Measurements from ENCODE around the gene IRF2BP2.
"Not testable (repeated sequence)": the region's sequence is repeated elsewhere in the genome, so short reads cannot be mapped to it uniquely, and the experiment has no call there.

IRF2BP2 gene

DNA sequence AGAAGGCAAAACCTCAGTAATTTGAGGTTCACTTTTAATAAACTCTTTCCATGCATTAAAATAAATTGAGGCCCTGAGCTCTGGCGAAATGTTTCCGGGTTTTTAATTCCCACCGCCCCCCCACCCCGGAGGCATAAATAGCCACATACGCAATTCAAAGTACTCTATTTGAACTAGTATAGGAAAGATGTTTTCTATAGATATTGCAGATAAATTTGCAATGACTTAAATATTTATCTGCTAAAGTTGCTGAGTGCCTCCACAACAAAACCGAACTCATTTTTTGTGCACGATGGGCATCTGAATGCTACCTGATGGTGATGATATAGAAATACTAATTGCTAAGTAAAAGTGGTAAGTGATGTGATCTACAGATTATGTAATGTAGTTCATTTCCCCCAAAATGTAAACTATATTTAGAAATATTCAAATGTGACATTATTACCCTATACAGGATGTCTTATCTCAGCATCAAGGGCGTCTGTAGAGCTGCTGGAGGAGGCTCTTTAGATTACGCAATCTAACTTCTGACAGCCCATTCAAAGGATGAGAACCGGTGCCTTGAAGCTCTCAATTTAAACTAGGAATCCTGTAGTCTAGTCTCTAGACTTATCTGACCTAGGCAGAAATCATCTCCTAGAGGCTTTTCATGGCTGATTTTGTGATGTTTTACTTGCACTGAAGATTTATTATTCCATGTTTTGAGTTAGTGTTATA is 8.5 kb downstream of the IRF2BP2 start:
- no peak for DNase-seq (ENCODE audit: low read depth in 3 of 3)

- DNase-seq (ENCODE audit: low read depth in 3 of 3): no peak
Measured at GRCh38 chr1:234600418-234601281, 9.3 kb downstream of the IRF2BP2 start.

DNA sequence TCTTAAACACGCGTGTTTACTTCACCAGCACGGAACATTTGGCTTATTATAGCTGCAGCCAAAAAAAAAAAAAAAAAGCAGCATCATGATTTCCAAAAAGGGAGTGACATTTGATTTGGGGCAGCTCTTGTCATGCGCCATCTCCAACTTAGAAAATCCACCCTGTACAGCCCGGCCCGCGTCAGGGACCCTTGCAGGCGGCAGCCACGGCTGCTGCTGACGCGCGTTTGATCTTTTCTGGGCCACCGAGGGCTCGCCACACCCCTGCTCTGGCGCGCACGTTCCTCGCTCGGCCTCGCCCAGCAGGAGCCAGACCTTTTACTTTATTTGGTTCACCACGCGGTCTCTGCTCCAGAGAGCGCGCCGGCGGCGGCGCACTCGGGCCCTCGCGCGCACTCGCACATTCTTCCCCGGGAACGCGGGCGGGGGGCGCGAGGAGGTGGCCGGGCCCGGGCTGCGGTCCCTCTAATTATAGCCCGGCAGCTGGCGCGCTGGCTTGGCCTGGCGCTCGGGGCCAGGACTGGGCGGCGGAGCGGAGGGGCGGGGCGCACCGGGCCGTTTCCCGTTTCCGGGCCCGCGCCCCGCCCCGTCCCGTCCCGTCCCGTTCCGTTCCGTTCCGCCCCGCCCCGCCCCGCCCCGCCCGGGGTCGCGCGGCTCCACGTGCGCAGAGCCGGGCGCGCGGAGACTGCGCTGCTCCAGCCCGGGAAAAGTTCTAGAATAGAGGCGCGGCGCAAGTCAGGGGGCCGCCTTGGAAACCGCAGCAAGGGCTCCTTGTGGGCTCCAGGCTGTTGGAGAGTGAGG is 10.2 kb downstream of the IRF2BP2 start:
- peak in 2 of 3 experiments; percentile 57 to 80 for DNase-seq (ENCODE audit: low read depth in 3 of 3)

- no peak for DNase-seq (ENCODE audit: low read depth in 3 of 3)
Measured at GRCh38 chr1:234598974-234599616, 10.9 kb downstream of the IRF2BP2 start.

DNA sequence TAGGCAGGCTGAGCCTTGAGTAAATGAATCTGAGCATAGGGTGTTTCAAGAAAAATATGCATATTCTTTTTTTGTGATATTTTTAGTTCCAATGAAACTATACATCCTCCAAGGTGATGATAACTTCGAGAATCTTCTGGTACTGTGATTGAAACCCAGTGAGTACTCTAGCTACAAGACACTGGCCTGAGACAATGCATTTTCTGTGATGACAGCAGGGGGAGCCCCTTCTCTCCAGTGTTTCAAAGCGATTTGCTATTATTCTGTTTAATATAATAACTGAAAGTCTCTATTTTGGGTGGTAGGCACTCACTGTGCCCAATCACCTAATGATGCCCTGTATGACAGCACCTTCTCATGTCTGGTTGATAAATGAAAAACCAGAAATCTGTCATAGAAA is 12.1 kb downstream of the IRF2BP2 start:
- DNase-seq (ENCODE audit: low read depth in 3 of 3): peak in 2 of 3 experiments; percentile 28 to 38

DNA sequence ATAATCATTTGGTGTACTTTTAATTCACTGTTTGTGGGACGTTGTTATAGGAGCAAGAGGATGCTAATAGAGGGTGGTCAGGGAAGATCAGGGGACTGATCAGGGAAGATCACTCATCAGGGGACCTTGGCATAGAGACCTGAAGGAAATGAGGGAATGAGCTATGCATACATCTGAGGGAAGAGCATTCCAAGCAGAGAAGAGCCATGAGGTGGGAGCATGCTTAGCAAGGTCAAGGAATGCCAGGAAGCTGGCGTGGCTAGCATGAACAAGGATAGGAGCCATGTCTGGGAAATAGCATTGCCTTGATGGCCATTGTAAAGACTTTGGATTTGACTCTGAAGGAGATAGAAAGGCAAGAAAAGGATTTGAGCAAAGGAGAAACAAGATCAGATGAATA is 14.1 kb downstream of the IRF2BP2 start:
- DNase-seq (ENCODE audit: low read depth in 3 of 3): no peak

DNA sequence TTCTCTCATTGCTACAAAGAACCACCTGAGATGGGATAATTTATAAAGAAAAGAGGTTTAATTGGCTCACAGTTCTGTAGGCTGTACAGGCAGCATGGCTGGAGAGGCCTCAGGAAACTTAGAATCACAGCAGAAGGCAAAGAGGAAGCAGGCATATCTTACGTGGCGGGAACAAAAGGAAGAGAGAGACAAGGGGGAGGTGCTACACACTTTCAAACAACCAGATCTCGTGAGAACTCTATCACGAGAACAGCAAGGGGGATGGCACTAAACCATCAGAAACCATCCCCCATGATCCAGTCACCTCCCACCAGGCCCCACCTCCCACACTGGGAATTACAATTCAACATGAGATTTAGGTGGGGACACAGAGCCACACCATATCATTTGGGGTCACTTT is 15.4 kb downstream of the IRF2BP2 start:
- not testable (repeated sequence) for DNase-seq (ENCODE audit: low read depth in 3 of 3)

DNA sequence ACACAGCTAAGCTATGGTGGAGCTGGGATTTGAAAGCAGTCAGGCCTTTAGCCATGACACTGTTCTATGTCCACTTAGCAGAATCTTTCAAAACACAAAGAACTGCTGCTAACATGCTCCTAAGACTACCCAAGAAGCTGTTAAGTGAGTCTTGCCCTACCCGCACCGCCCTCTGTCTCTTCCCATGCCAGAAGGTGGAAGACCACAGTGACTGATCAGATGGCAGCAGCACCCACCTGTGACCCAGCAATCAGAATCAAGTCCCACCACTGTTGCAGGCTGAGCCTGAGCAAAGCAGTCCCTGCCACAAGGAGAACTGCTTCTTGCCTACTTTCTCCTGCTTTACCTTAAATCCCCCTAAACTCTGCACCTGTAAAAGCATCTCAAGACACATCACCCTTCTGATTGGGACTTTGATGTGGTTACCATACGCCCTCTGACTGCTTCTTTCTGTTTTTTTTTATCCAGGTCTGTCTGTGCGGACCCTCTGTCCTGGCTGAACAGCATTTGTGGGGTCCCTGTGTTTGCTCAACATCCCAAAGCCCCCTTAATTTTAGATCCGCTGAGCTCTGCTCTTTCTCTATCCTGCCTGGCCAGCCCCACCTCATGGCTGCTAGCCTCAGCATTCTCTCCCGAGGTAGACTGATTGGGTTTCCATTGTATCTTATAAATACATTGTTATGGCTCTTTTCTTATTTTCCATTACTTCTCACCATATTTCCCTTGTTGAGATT is 16.0 kb downstream of the IRF2BP2 start:
- no peak for DNase-seq (ENCODE audit: low read depth in 3 of 3)

DNA sequence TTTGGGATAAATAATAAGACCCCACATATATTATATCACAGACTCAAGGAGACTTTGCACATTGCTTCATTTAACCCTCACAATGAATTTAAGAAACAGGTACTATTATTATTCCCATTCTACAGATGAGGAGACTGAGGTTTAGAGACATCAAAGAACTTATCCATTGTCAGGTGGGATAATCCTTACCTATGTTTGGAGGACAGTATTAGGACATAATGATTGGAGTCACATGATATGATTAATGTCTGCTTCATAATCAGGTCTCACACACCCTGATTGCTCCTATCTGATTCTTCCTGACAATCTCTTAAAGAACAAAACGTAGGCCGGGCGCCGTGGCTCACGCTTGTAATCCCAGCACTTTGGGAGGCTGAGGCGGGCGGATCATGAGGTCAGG is 16.9 kb downstream of the IRF2BP2 start:
- no peak for DNase-seq (ENCODE audit: low read depth in 3 of 3)

DNA sequence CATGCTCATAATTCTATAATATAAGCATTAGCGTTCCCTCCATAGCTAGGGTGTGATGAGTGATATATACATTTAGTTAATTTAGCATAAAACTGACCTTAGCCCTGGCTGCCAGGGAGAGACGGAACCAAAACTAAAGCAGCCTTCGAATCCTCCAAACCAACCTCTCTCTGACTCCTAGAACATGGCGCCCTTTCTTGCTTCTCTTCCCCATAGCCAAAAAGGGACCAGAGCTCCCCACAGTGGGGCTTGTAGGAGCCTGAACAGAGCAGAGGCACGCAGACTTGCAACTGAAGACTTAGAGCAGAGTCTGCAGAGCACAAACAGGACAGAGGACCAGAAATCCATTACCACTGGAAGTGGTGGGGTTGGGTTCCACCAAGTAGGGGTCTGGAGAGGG is 17.7 kb downstream of the IRF2BP2 start:
- no peak for DNase-seq (ENCODE audit: low read depth in 3 of 3)

GRCh38 chr1:234591131-234591530 is 18.8 kb downstream of the IRF2BP2 start:
- DNase-seq (ENCODE audit: low read depth in 3 of 3): no peak

GRCh38 chr1:234589854-234590620 is 19.9 kb downstream of the IRF2BP2 start:
- no peak for DNase-seq (ENCODE audit: low read depth in 3 of 3)

DNA sequence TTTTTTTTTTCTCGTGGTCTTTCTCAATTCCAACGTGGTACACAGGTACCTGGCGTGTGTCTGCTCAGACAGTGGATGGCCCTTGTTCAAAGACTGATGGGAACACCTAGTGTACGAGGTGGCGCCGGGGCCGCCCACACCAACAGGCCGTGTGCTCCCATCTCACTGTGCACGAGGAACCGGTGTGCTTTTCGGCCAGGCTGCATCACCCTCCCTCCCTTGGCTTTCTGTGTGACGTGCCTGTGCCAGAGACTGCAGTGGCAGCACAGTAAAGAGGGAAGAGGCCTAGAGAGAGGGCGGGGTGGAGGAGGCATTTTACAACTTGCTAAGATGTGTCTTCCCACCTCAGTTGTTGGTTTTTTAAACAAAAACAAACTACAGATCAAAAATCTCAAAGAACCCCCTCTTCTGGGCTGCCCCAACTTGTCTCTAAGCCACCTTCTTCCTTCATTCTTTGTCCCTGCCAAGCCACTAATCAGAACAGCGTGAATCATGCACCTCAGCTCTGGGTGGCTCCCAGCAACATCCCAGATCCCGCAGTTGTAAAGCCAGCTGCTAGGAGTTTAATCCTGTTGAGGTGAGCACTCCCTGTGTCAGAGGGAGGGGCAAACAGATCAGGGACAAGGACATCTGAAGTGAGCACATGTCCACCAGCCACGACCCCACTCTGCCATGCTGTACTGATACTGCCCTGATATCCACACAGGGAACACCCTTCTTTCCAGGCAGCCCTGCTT is 20.7 kb downstream of the IRF2BP2 start:
- DNase-seq (ENCODE audit: low read depth in 3 of 3): no peak

- DNase-seq (ENCODE audit: low read depth in 3 of 3): no peak
Measured at GRCh38 chr1:234588386-234588785, 21.6 kb downstream of the IRF2BP2 start.

DNA sequence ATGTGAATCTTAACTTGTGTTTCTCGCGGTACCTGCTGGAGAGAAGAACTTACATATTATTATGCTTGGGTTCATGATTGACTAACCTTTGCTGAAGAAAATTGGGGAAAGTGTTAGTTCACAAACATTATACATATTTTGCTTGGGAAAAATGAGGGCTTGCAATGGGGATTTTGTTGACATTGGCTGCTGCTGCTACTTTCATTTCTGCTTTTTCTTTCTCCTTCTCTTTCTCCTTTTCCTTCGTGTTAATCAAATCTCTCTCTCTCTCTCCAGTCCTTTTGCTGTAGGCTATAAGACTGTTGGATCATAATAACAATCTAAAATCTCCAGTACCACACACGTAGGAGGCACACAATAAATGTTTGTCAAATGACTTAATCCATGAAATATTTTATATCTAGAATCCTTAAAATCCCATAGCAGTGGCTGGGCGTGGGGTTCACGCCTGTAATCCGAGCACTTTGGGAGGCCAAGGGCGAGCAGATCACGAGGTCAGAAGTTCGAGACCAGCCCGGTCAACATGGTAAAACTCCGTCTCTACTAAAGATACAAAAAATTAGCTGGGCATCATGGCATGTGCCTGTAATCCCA is 23.0 kb downstream of the IRF2BP2 start:
- DNase-seq (ENCODE audit: low read depth in 3 of 3): no peak

- DNase-seq (ENCODE audit: low read depth in 3 of 3): no peak
Measured at GRCh38 chr1:234586304-234586703, 23.7 kb downstream of the IRF2BP2 start.

DNA sequence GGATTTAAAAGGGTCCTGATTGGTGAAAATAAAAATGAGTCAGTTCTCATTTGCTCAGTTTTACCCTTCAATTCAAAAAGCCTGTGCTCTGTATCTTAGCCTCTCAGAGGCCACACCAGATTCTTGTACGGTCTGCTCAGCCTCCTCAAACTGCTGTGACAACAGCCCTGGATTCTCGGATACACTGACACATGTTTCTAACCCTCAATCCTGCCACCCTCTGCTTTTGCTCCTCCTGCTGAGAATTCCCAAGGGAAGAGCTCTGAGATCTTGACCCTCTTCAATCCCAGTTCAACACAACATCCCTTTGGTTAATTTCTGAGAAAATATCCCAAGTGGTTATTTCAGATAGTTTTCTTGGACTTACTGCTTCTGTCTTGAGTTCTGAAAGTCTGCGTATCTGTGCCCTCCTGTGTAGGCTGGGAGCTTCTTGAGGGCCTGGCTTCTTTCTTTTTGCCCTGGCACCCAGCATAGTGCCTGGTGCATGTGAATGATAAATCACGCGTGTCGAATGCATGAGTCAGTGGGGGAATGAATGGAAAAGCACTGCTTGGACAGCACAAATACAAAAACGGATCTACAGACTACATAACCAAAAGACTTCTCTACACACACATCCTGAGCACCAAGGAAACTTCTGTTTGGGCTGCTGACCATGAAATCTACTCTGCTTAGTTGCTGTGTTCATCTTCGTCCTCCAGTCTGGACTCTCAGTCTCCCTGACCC is 24.5 kb downstream of the IRF2BP2 start:
- DNase-seq (ENCODE audit: low read depth in 3 of 3): no peak

- no peak for DNase-seq (ENCODE audit: low read depth in 3 of 3)
Measured at GRCh38 chr1:234584926-234585325, 25.1 kb downstream of the IRF2BP2 start.

- no peak for DNase-seq (ENCODE audit: low read depth in 3 of 3)
Measured at GRCh38 chr1:234584420-234584805, 25.6 kb downstream of the IRF2BP2 start.
